MM.1S (cell line): Measurements from ENCODE around the gene MAP3K5.

ENCODE experiments used
- CTCF ChIP-seq: fragments of 300-600 bp; sonication (generic); IDR thresholded peaks from 2 replicates; pipeline ENCODE4 v1.5.1; 2016; ENCODE audit warnings: antibody characterized with exemption, low read length, mixed read lengths
- EZH2phosphoT487 ChIP-seq: fragments of 300-600 bp; sonication (generic); IDR thresholded peaks from 2 replicates; pipeline ENCODE4 v1.6.1; 2018; ENCODE audit warnings: antibody characterized with exemption, low read length

GRCh38 chr6:136786658-136787057, 5.6 kb downstream of the MAP3K5 start:
- TF ChIP-seq CTCF (no peak), EZH2phosphoT487 (no peak)
